Thyroid gland (tissue), 4 donors: Measurements from ENCODE around the gene SEMA4B. TPM values are rescaled to one million over a fixed set of nuclear protein-coding genes. Genes with fewer than 3 reads are reported as not detected.
"Not testable (repeated sequence)": the region's sequence is repeated elsewhere in the genome, so short reads cannot be mapped to it uniquely, and the experiment has no call there.

Experiments used
- DNase-seq, 2 donors: peaks; one replicate each; pipeline ENCODE4 v3.0.0-alpha.2; 2019
- H3K27ac ChIP-seq, 3 donors: fragments of 200-600 bp; sonication (generic); 1 replicate in 2 of 3; 2 replicates in 1 of 3; pipeline ENCODE4 v1.5.1; 2016 to 2019; ENCODE audit warnings: mild to moderate bottlenecking in 1 of 3, moderate library complexity in 1 of 3
- H3K27me3 ChIP-seq: fragments of 200-600 bp; sonication (generic); one replicate; pipeline ENCODE4 v1.5.1; 2019
- H3K36me3 ChIP-seq, 2 donors: fragments of 200-600 bp; sonication (generic); one replicate each; pipeline ENCODE4 v1.5.1; 2016 to 2019
- H3K4me1 ChIP-seq, 2 donors: fragments of 200-600 bp; sonication (generic); one replicate each; pipeline ENCODE4 v1.5.1; 2017 to 2019
- H3K4me3 ChIP-seq, 3 donors: fragments of 200-600 bp; sonication (generic); replicated peaks in 1 of 3; 1 replicate in 2 of 3; 2 replicates in 1 of 3; pipeline ENCODE4 v1.5.1; 2016; ENCODE audit warnings: mild to moderate bottlenecking in 1 of 3
- H3K9me3 ChIP-seq: fragments of 200-600 bp; sonication (generic); one replicate; pipeline ENCODE4 v1.5.1; 2017
- POLR2A ChIP-seq, 2 donors: fragments of 450-650 bp; IDR thresholded peaks; one replicate each; pipeline ENCODE4 v1.6.1; 2017; ENCODE audit warnings: antibody characterized with exemption in 2 of 2, mild to moderate bottlenecking in 2 of 2, moderate library complexity in 1 of 2
- WGBS, 2 donors: methylation state at CpG; one replicate each; pipeline ENCODE4 v1.1.5; 2017; 5-methylcytosine and 5-hydroxymethylcytosine counted together
- intact Hi-C: fragments of 100-400 bp; cut with DNase I; formaldehyde crosslinking; loops from one replicate; pipeline ENCODE4 v1.15.1; 2023
- total RNA-seq, 4 donors: library from RNA; depleted of rRNA; stranded (reverse); fragments of >200 nt; gene quantifications; one replicate each; pipeline ENCODE4 v1.2.3, GENCODE V29; 2016
- TF ChIP-seq, protein P1 (sequence below), 6 experiments: fragments of 200-600 bp in 3 of 6; fragments of 450-650 bp in 3 of 6; sonication (generic) in 3 of 6; IDR thresholded peaks; one replicate each; pipeline ENCODE4 v1.5.1; 2016 to 2019; ENCODE audit warnings: antibody characterized with exemption in 6 of 6, mild to moderate bottlenecking in 2 of 6, inconsistent platforms in 1 of 6, moderate library complexity in 1 of 6

Gene SEMA4B
- total RNA-seq, 4 donors from 2014 or later, result 49.5 to 163 (median 69.9) TPM

- Histone ChIP-seq H3K9me3 (no peaks in the 10 kb centered on the region), H3K27me3 (no peaks in the 10 kb centered on the region), H3K27ac (no peak overlapping the region), H3K4me1 (peaks cover 0 to 4% of the 10 kb centered on the region in 2 donors), H3K36me3 (peaks cover 0 to 5% of the 10 kb centered on the region in 2 donors), H3K4me3 (no peak overlapping the region)
- intact Hi-C loops, result no loop called here
- WGBS, 2 donors, result 88 to 89% methylated on average over 10 of the region's 10 CpGs
- no peak for TF ChIP-seq POLR2A (IDR thresholded peaks at IDR 0.05)
- TF ChIP-seq, protein P1, sequence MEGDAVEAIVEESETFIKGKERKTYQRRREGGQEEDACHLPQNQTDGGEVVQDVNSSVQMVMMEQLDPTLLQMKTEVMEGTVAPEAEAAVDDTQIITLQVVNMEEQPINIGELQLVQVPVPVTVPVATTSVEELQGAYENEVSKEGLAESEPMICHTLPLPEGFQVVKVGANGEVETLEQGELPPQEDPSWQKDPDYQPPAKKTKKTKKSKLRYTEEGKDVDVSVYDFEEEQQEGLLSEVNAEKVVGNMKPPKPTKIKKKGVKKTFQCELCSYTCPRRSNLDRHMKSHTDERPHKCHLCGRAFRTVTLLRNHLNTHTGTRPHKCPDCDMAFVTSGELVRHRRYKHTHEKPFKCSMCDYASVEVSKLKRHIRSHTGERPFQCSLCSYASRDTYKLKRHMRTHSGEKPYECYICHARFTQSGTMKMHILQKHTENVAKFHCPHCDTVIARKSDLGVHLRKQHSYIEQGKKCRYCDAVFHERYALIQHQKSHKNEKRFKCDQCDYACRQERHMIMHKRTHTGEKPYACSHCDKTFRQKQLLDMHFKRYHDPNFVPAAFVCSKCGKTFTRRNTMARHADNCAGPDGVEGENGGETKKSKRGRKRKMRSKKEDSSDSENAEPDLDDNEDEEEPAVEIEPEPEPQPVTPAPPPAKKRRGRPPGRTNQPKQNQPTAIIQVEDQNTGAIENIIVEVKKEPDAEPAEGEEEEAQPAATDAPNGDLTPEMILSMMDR (IDR thresholded peaks at IDR 0.05), result no peak
- no peak for DNase-seq
Observed at GRCh38 chr15:90243943-90244639, 43.0 kb downstream of the SEMA4B start.

GRCh38 chr15:90248789-90249202, 47.7 kb downstream of the SEMA4B start:
- peak overlapping the region; percentile 35 to 63 (median 56) for H3K27ac ChIP-seq
- no peaks in the 10 kb centered on the region for H3K9me3 ChIP-seq
- DNase-seq, result peak in 1 of 2 donors; percentile 12
- WGBS, 2 donors, result 77 to 79% methylated on average over 6 of the region's 6 CpGs
- TF ChIP-seq, protein P1 (IDR thresholded peaks at IDR 0.05), result no peak
- no peak for TF ChIP-seq POLR2A (IDR thresholded peaks at IDR 0.05)
- H3K36me3 ChIP-seq, result no peaks in the 10 kb centered on the region
- intact Hi-C loops, result no loop called here
- H3K4me1 ChIP-seq, result peaks cover 8 to 10% of the 10 kb centered on the region in 2 donors
- no peaks in the 10 kb centered on the region for H3K27me3 ChIP-seq
- H3K4me3 ChIP-seq, result peak overlapping the region in 1 of 3 donors; percentile 53

GRCh38 chr15:90249203-90249863, 48.2 kb downstream of the SEMA4B start, which contains the start of gene TTLL13:
TSS of gene TTLL13 (plus strand) at chr15:90249556. CDS start at chr15:90250631, 1,075 bp downstream.
- intact Hi-C loops, result no loop called here
- no peaks in the 10 kb centered on the region for H3K36me3 ChIP-seq
- H3K4me1 ChIP-seq, result peaks cover 8 to 10% of the 10 kb centered on the region in 2 donors
- no peaks in the 10 kb centered on the region for H3K27me3 ChIP-seq
- TF ChIP-seq, protein P1 (IDR thresholded peaks at IDR 0.05), result peak in 1 of 6 experiments; percentile 5
- peak in 1 of 2 donors; percentile 83 for TF ChIP-seq POLR2A (IDR thresholded peaks at IDR 0.05)
- H3K27ac ChIP-seq, result peak within 1 kb of the TSS; percentile 35 to 68 (median 63)
- peak within 1 kb of the TSS in 2 of 3 donors; percentile 53 to 54 for H3K4me3 ChIP-seq
- 1 to 2% methylated on average over 18 to 35 of the region's 44 CpGs for WGBS, 2 donors
- DNase-seq, result peak; percentile 97 to 98
- H3K9me3 ChIP-seq, result no peaks in the 10 kb centered on the region

DNA sequence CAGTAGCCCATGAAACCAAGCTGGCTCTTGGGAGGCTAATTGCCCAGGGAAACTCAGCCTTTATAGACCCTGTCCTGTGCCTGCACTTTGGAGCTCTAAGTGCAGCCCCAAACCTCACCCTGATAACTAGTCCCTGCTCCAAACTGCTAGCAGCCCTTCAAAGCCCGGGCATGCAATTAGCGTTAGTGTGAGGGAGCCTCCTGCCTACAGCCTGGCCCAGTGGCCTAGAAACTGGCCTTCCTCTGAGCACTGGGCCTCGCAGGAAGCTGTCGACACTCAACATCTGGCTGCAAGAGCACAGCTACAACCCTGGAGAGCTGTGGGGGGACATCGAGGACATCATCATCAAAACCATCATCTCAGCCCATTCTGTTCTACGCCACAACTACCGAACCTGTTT, 56.6 kb downstream of the SEMA4B start:
- H3K4me3 ChIP-seq, result no peak overlapping the region
- WGBS, 2 donors, result 91 to 92% methylated on average over 7 of the region's 7 CpGs
- no peaks in the 10 kb centered on the region for H3K27me3 ChIP-seq
- DNase-seq, result no peak
- H3K36me3 ChIP-seq, result no peaks in the 10 kb centered on the region
- H3K9me3 ChIP-seq, result no peaks in the 10 kb centered on the region
- TF ChIP-seq POLR2A (IDR thresholded peaks at IDR 0.05), result no peak
- TF ChIP-seq, protein P1 (IDR thresholded peaks at IDR 0.05), result no peak
- H3K4me1 ChIP-seq, result no peaks in the 10 kb centered on the region
- H3K27ac ChIP-seq, result no peak overlapping the region
- intact Hi-C loops, result no loop called here

GRCh38 chr15:90259524-90259923, 58.4 kb downstream of the SEMA4B start:
- WGBS, 2 donors, result 75 to 78% methylated on average over 5 of the region's 5 CpGs
- TF ChIP-seq, protein P1 (IDR thresholded peaks at IDR 0.05), result no peak
- no peak for TF ChIP-seq POLR2A (IDR thresholded peaks at IDR 0.05)
- intact Hi-C loops, result no loop called here

DNA sequence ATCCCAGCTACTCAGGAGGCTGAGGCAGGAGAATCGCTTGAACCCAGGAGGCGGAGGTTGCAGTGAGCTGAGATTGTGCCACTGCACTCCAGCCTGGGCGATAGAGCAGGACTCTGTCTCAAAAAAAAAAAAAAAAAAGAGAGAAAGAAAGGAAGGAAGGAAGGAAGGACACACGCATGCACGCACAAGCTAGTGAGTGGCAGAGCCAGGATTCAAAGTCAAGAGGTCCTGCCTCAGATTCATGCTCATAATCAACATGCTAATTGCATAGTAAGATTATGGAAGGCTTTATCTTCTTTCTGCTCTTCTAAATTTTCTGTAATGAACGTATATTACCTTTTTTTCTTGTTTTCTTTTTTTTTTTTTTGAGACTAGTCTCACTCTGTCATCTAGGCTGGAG, 59.6 kb downstream of the SEMA4B start:
- H3K36me3 ChIP-seq, H3K27ac ChIP-seq, H3K27me3 ChIP-seq, H3K4me3 ChIP-seq, DNase-seq, intact Hi-C loops, H3K9me3 ChIP-seq: not testable (repeated sequence)
- peaks cover 0 to 10% of the 10 kb centered on the region in 2 donors for H3K4me1 ChIP-seq
- WGBS, 2 donors, result 86 to 88% methylated on average over 6 of the region's 6 CpGs

More at GRCh38 chr15:90259524-90259923, 58.4 kb downstream of the SEMA4B start:
- Histone ChIP-seq H3K27me3 (no peaks in the 10 kb centered on the region), H3K36me3 (no peaks in the 10 kb centered on the region), H3K4me1 (peaks cover 0 to 5% of the 10 kb centered on the region in 2 donors), H3K9me3 (no peaks in the 10 kb centered on the region), H3K27ac (no peak overlapping the region), H3K4me3 (no peak overlapping the region)
- DNase-seq, result no peak
